Stimulated activated CD8-positive, alpha-beta memory T cell treated with anti-CD3 and anti-CD28 coated beads, Interleukin-12 subunit alpha, Interleukin-12 subunit beta, amount 100 ng/mL, for 1 hour (primary cell): Measurements from ENCODE around the gene NRXN3.

Experiments used
- DNase-seq: peaks from one replicate; pipeline ENCODE4 v3.0.0-alpha.2; 2020; ENCODE audit warnings: low read depth

Gene NRXN3

GRCh38 chr14:79638672-79639266, 1468.6 kb downstream of the NRXN3 start:
- no peak for DNase-seq

- DNase-seq: no peak
Observed at GRCh38 chr14:79639613-79640012, 1469.4 kb downstream of the NRXN3 start.

GRCh38 chr14:79641371-79641770, 1471.2 kb downstream of the NRXN3 start:
- no peak for DNase-seq

- no peak for DNase-seq
Observed at GRCh38 chr14:79643132-79643531, 1473.0 kb downstream of the NRXN3 start.

GRCh38 chr14:79645753-79646362, 1475.7 kb downstream of the NRXN3 start:
- no peak for DNase-seq

- no peak for DNase-seq
Observed at GRCh38 chr14:79649856-79650255, 1479.7 kb downstream of the NRXN3 start.

- DNase-seq: no peak
Observed at GRCh38 chr14:79652513-79653307, 1482.5 kb downstream of the NRXN3 start.

- no peak for DNase-seq
Observed at GRCh38 chr14:79656056-79656455, 1485.9 kb downstream of the NRXN3 start.

- no peak for DNase-seq
Observed at GRCh38 chr14:79656496-79656895, 1486.3 kb downstream of the NRXN3 start.

GRCh38 chr14:79658221-79658620, 1488.0 kb downstream of the NRXN3 start:
- DNase-seq: no peak

GRCh38 chr14:79658769-79659168, 1488.6 kb downstream of the NRXN3 start:
- no peak for DNase-seq

GRCh38 chr14:79660053-79660939, 1490.1 kb downstream of the NRXN3 start:
- no peak for DNase-seq

GRCh38 chr14:79661752-79662151, 1491.6 kb downstream of the NRXN3 start:
- DNase-seq: no peak

- no peak for DNase-seq
Observed at GRCh38 chr14:79663453-79663852, 1493.3 kb downstream of the NRXN3 start.

- DNase-seq: no peak
Observed at GRCh38 chr14:79665556-79665955, 1495.4 kb downstream of the NRXN3 start.

GRCh38 chr14:79668951-79669350, 1498.8 kb downstream of the NRXN3 start:
- DNase-seq: no peak

GRCh38 chr14:79670811-79671210, 1500.6 kb downstream of the NRXN3 start:
- no peak for DNase-seq

GRCh38 chr14:79680087-79680486, 1509.9 kb downstream of the NRXN3 start:
- no peak for DNase-seq

- DNase-seq: no peak
Observed at GRCh38 chr14:79686196-79686595, 1516.0 kb downstream of the NRXN3 start.

- DNase-seq: no peak
Observed at GRCh38 chr14:79690960-79691359, 1520.8 kb downstream of the NRXN3 start.

GRCh38 chr14:79693935-79694334, 1523.8 kb downstream of the NRXN3 start:
- DNase-seq: no peak

- DNase-seq: no peak
Observed at GRCh38 chr14:79695307-79695706, 1525.1 kb downstream of the NRXN3 start.
